Effector memory CD4-positive, alpha-beta T cell (primary cell): Measurements from ENCODE around the gene GALE.

ENCODE experiments used
- DNase-seq, 3 donors: peaks; one replicate each; pipeline ENCODE4 v3.0.0-alpha.2; 2020
- H3K27ac ChIP-seq: 2 replicates; pipeline ENCODE4 v1.7.0; 2013; ENCODE audit warnings: mild to moderate bottlenecking, low read length, moderate library complexity; ENCODE audit not compliant: insufficient read depth, poor library complexity, severe bottlenecking
- H3K27me3 ChIP-seq: replicated peaks from 2 replicates; pipeline ENCODE4 v1.7.0; 2013; ENCODE audit warnings: mild to moderate bottlenecking, low read length; ENCODE audit not compliant: insufficient read depth, control insufficient read depth, poor library complexity, severe bottlenecking
- H3K36me3 ChIP-seq: 2 replicates; pipeline ENCODE4 v1.7.0; 2013; ENCODE audit warnings: mild to moderate bottlenecking, low read length, moderate library complexity; ENCODE audit not compliant: control insufficient read depth, insufficient read depth
- H3K4me1 ChIP-seq: 2 replicates; pipeline ENCODE4 v1.7.0; 2013; ENCODE audit warnings: low read length, mild to moderate bottlenecking; ENCODE audit not compliant: control insufficient read depth, insufficient read depth, poor library complexity, severe bottlenecking
- H3K4me3 ChIP-seq: 2 replicates; pipeline ENCODE4 v1.7.0; 2013; ENCODE audit warnings: low read length, low read depth, mild to moderate bottlenecking; ENCODE audit not compliant: insufficient read depth, poor library complexity, severe bottlenecking
- H3K9me3 ChIP-seq: 2 replicates; pipeline ENCODE4 v1.7.0; 2013; ENCODE audit warnings: mild to moderate bottlenecking, low read length, moderate library complexity; ENCODE audit not compliant: control insufficient read depth

GALE gene

DNA sequence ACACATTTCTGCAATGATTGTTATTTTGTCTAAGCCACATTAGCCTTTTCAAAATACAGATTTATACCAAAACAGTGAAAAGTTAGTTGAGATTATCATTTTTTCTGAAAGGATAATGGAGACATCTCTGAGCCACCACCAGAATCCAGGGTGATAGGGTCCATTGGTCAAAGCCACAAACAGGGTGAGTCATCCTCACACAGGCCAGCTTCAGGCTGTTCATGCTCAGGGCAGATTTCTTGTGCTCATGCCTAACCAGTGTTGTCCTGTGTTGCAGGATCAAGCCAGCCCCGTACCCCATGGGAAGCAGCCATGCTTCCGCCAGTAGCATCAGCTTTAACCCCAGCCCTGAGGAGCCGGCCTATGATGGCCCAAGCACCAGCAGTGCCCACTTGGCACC is 43.9 kb downstream of the GALE start:
- Histone ChIP-seq H3K4me3 (no peak overlapping the region), H3K4me1 (no peaks in the 10 kb centered on the region), H3K27me3 (no peaks in the 10 kb centered on the region), H3K36me3 (peaks cover 90% of the 10 kb centered on the region), H3K9me3 (no peaks in the 10 kb centered on the region), H3K27ac (no peak overlapping the region)
- no peak for DNase-seq

DNA sequence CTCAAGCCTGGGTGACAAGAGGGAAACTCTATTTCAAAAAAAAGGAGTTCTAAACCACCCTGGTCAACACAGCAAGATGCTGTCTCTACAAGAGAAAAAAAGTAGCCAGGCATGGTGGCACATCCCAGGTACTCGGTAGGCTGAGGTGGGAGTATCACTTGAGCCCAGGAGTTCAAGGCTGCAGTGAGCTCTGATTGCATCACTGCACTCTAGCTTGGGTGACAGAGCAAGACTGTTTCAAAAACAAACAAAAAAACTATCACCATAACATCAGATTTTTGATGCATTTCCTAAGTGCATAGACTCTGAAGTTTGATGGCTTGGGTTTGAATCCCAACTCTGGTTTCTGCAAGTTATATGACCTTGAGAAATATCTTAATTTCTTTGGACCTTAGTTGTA is 47.6 kb downstream of the GALE start:
- no peaks in the 10 kb centered on the region for H3K27me3 ChIP-seq
- no peak overlapping the region for H3K4me3 ChIP-seq
- DNase-seq = no peak
- H3K36me3 ChIP-seq = peaks cover 92% of the 10 kb centered on the region
- H3K9me3 ChIP-seq = no peaks in the 10 kb centered on the region
- H3K27ac ChIP-seq = no peak overlapping the region
- peaks cover 5% of the 10 kb centered on the region for H3K4me1 ChIP-seq

DNA sequence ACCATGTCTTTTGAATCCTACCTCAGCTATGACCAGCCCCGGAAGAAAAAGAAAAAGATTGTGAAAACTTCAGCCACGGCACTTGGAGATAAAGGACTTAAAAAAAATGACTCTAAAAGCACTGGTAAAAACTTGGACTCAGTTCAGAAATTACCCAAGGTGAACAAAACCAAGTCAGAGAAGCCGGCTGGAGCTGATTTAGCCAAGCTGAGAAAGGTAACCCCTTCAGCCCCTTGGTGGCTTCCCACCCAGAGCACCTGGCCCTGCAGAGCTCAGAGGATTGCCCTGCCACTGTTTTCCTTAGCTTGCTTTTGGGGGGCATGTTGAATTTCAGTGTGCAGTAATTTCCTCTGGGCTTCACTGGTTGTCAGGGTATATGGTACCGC is 48.7 kb downstream of the GALE start:
- H3K4me1 ChIP-seq = peaks cover 5% of the 10 kb centered on the region
- DNase-seq = no peak
- no peak overlapping the region for H3K27ac ChIP-seq
- H3K36me3 ChIP-seq = peaks cover 81% of the 10 kb centered on the region
- H3K27me3 ChIP-seq = no peaks in the 10 kb centered on the region
- H3K4me3 ChIP-seq = no peak overlapping the region
- H3K9me3 ChIP-seq = no peaks in the 10 kb centered on the region

DNA sequence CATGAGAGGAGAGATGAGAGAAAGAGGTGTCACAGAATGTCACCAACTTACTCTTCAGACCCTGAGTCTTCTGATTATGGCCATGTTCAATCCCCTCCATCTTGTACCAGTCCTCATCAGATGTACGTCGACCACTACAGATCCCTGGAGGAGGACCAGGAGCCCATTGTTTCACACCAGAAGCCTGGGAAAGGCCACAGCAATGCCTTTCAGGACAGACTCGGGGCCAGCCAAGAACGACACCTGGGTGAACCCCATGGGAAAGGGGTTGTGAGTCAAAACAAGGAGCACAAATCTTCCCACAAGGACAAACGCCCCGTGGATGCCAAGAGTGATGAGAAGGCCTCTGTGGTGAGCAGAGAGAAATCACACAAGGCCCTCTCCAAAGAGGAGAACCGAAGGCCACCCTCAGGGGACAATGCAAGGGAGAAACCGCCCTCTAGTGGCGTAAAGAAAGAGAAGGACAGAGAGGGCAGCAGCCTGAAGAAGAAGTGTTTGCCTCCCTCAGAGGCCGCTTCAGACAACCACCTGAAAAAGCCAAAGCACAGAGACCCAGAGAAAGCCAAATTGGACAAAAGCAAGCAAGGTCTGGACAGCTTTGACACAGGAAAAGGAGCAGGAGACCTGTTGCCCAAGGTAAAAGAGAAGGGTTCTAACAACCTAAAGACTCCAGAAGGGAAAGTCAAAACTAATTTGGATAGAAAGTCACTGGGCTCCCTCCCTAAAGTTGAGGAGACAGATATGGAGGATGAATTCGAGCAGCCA is 49.3 kb downstream of the GALE start:
- H3K36me3 ChIP-seq = peaks cover 75% of the 10 kb centered on the region

DNA sequence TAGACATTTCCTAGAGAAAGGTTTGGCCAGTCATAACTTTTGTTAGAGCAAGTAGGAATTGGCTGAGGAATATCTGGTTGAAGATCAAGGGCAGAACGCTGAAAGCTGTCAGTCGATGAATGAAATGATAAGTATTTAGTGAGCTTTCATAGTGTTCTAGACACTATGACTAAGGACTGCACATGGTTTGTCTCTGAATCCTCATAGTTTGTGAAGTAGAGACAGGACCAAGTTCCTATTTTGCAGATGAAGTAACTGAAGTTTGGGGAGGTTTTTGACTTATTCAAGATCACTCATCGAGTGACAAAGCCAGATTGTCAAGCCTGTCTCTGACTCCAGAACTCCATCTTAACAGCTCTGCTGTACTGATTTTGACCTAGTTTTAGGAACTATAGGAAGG is 52.5 kb downstream of the GALE start:
- Histone ChIP-seq H3K27ac (no peak overlapping the region), H3K27me3 (no peaks in the 10 kb centered on the region), H3K36me3 (peaks cover 43% of the 10 kb centered on the region), H3K4me1 (peaks cover 15% of the 10 kb centered on the region), H3K9me3 (no peaks in the 10 kb centered on the region), H3K4me3 (no peak overlapping the region)
- DNase-seq = no peak

More for the DNA sequence above, 49.3 kb downstream of the GALE start:
- Histone ChIP-seq H3K27me3 (no peaks in the 10 kb centered on the region), H3K4me1 (peaks cover 5% of the 10 kb centered on the region), H3K27ac (no peak overlapping the region), H3K4me3 (no peak overlapping the region), H3K9me3 (no peaks in the 10 kb centered on the region)
- peak in 1 of 3 donors; percentile 6 for DNase-seq
